ENCODE results near the gene CNRIP1. TPM values are rescaled to one million over a fixed set of nuclear protein-coding genes. Genes with fewer than 3 reads are reported as not detected.

CNRIP1 gene
- total and polyA plus RNA-seq, 8 donors = 0.85 to 6.4 (median 3.3) TPM

DNA sequence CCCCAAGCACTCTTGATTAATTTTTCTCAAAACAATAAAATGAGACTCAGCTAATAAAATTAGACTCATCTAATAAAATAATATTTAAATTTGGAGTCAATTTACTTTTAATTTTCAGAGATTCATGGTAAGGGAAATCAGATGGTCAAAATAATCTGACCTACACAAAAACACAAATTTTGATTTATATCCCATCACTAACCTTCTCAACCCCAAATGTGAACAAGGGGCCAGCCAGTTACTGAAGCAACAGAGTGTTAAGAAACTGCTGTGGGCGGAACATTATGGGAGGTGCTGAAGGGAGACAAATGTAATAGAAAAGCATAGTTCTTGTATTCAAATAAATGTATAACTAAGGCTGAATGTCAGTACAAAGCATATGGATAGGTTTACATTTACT is 39.0 kb downstream of the CNRIP1 start:
- no peaks in the 10 kb centered on the region for H3K4me1 ChIP-seq
- H3K4me3 ChIP-seq = no peak overlapping the region
- TF ChIP-seq, protein P1, sequence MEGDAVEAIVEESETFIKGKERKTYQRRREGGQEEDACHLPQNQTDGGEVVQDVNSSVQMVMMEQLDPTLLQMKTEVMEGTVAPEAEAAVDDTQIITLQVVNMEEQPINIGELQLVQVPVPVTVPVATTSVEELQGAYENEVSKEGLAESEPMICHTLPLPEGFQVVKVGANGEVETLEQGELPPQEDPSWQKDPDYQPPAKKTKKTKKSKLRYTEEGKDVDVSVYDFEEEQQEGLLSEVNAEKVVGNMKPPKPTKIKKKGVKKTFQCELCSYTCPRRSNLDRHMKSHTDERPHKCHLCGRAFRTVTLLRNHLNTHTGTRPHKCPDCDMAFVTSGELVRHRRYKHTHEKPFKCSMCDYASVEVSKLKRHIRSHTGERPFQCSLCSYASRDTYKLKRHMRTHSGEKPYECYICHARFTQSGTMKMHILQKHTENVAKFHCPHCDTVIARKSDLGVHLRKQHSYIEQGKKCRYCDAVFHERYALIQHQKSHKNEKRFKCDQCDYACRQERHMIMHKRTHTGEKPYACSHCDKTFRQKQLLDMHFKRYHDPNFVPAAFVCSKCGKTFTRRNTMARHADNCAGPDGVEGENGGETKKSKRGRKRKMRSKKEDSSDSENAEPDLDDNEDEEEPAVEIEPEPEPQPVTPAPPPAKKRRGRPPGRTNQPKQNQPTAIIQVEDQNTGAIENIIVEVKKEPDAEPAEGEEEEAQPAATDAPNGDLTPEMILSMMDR (IDR thresholded peaks at IDR 0.05) = no peak
- DNase-seq (no peak), ATAC-seq (no peak), FAIRE-seq (no peak)
- WGBS, 2 donors = 84 to 92% methylated on average over 1 of the region's 1 CpG
- no peaks in the 10 kb centered on the region for H3K9me3 ChIP-seq
- H3K27me3 ChIP-seq = no peaks in the 10 kb centered on the region
- H3K36me3 ChIP-seq = no peaks in the 10 kb centered on the region
- intact Hi-C loops (cut with DNase I) = loop anchor here in 2 of 3 donors (5.0 to 10.0 kb wide), 2 partner anchors 156 to 158 kb away; no protein-coding TSS in a partner anchor
- H3K27ac ChIP-seq = no peak overlapping the region

DNA sequence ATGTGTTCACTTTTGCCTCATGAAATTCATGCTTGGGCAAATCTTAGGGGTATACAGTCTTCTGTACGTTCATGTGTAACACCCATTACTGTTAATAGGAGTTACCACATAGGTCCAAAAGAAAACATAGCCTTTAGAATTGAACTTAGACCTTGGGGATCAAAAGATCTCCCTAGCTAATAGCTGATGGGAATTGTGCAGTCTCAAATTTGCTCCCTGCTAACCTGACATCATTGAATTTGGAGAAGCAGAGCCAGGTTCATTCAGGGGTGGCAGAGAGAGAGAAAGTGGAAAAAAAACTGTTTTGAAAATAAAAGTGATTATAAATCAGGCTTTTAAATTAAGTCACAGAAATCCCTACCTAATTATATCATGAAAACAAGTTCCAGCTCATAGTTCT is 39.4 kb downstream of the CNRIP1 start:
- WGBS, 2 donors = 82 to 89% methylated on average over 1 of the region's 1 CpG
- no peaks in the 10 kb centered on the region for H3K36me3 ChIP-seq
- ATAC-seq (no peak), DNase-seq (no peak), FAIRE-seq (no peak)
- no peaks in the 10 kb centered on the region for H3K4me1 ChIP-seq
- no peak overlapping the region for H3K4me3 ChIP-seq
- intact Hi-C loops (cut with DNase I) = loop anchor here in 2 of 3 donors (5.0 to 10.0 kb wide), 2 partner anchors 156 to 158 kb away; no protein-coding TSS in a partner anchor
- TF ChIP-seq, protein P1 (IDR thresholded peaks at IDR 0.05) = no peak
- no peak overlapping the region for H3K27ac ChIP-seq
- no peaks in the 10 kb centered on the region for H3K9me3 ChIP-seq
- no peaks in the 10 kb centered on the region for H3K27me3 ChIP-seq

DNA sequence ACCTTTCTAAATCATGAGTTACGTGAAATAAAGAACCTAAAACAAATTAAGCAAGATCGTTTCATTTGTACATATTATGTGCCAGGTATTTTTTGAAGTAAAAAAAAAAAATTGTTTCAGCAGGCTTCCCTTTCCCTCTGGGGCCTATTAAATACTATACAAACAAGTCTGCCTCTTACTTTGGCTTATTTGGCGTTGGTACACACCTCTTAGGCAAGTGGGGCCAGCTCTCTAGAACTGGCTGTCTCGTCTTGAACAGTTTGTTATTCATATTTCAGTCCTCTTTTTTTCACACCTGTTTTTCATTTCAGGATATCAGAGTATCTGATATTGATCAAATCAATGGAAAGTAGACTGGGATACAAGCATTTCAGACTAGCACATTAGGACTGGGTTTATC is 40.1 kb downstream of the CNRIP1 start:
- 69 to 70% methylated on average over 4 of the region's 4 CpGs for WGBS, 2 donors
- TF ChIP-seq, protein P1 (IDR thresholded peaks at IDR 0.05) = no peak
- H3K27ac ChIP-seq = no peak overlapping the region
- DNase-seq (no peak), ATAC-seq (no peak), FAIRE-seq (no peak)
- H3K27me3 ChIP-seq = no peaks in the 10 kb centered on the region
- intact Hi-C loops (cut with DNase I) = loop anchor here in 2 of 3 donors (5.0 to 10.0 kb wide), 2 partner anchors 155 to 157 kb away; no protein-coding TSS in a partner anchor
- no peaks in the 10 kb centered on the region for H3K36me3 ChIP-seq
- H3K4me1 ChIP-seq = no peaks in the 10 kb centered on the region
- H3K9me3 ChIP-seq = no peaks in the 10 kb centered on the region
- H3K4me3 ChIP-seq = no peak overlapping the region

DNA sequence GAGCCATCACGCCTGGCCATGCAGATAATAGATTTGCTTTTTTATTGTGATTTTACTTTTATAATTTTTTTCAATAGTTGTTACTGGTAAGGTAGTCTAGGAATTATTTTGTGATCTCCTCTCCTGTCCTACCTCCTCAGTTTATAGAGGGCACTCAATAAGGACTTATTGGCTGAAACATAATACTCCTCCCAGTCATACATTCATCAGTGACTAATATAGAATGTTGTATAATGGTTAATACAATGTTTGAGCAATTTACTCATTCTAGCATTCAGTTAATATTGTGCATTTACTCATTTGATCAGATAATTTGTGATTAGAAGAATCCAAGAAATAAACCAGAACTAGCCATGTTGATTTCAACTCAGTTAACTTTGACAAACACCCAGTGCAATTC is 41.6 kb downstream of the CNRIP1 start:
- 78 to 86% methylated on average over 1 of the region's 1 CpG for WGBS, 2 donors
- H3K4me3 ChIP-seq = no peak overlapping the region
- ATAC-seq = no peak

DNA sequence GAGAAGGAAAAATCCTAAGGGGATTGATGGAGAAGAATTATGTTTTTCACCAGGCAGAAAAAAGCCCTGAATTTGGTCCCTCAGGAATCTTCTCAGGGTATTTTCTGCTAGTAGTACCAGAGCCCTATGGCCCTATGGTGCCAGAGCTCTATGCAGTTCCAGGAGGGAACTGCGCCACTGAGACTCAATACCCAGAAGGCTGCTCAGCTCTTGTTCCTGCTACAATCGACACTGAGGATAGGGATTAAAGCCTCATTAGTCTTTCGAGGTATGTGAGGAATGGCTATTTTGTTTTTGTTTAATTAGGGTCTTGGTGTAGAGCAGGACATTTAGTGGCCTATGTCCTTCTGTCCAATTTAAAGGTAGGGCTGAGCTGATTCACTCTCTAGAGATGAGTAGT is 45.7 kb downstream of the CNRIP1 start:
- H3K36me3 ChIP-seq = no peaks in the 10 kb centered on the region
- no peak overlapping the region for H3K27ac ChIP-seq
- no peaks in the 10 kb centered on the region for H3K27me3 ChIP-seq
- DNase-seq (no peak), FAIRE-seq (no peak), ATAC-seq (no peak)
- intact Hi-C loops (cut with DNase I) = no loop called here
- 50 to 61% methylated on average over 3 of the region's 3 CpGs for WGBS, 2 donors
- H3K4me1 ChIP-seq = no peaks in the 10 kb centered on the region
- no peak overlapping the region for H3K4me3 ChIP-seq
- no peaks in the 10 kb centered on the region for H3K9me3 ChIP-seq
- TF ChIP-seq, protein P1 (IDR thresholded peaks at IDR 0.05) = no peak

More for the DNA sequence above, 41.6 kb downstream of the CNRIP1 start:
- H3K36me3 ChIP-seq = no peaks in the 10 kb centered on the region
- H3K4me1 ChIP-seq = no peaks in the 10 kb centered on the region
- H3K27me3 ChIP-seq = no peaks in the 10 kb centered on the region
- TF ChIP-seq, protein P1 (IDR thresholded peaks at IDR 0.05) = no peak
- H3K27ac ChIP-seq = no peak overlapping the region
- FAIRE-seq = no peak
- DNase-seq = no peak
- intact Hi-C loops (cut with DNase I) = no loop called here
- H3K9me3 ChIP-seq = no peaks in the 10 kb centered on the region

All from pancreas (tissue), 10 donors.